Upper lobe of left lung (tissue), 6 donors: ENCODE results near the gene OSBPL3. TPM values are rescaled to one million over a fixed set of nuclear protein-coding genes. Genes with fewer than 3 reads are reported as not detected.

ENCODE experiments used
- ATAC-seq, 2 donors: fragments of 200-7000 bp; cut with Tn5 transposase; one replicate each; pipeline ENCODE4 v1.9.1; 2022; ENCODE audit warnings: mild to moderate bottlenecking in 2 of 2, moderate library complexity in 2 of 2; ENCODE audit not compliant: low FRiP score in 2 of 2
- DNase-seq, 2 donors: peaks; one replicate each; pipeline ENCODE4 v3.0.0-alpha.2; 2019 to 2020
- H3K27ac ChIP-seq, 4 donors: fragments of 200-600 bp; sonication (generic); one replicate each; pipeline ENCODE4 v1.5.1; 2016 to 2019
- H3K27me3 ChIP-seq, 4 donors: fragments of 200-600 bp; sonication (generic); one replicate each; pipeline ENCODE4 v1.5.1; 2017 to 2019
- H3K36me3 ChIP-seq, 4 donors: fragments of 200-600 bp; sonication (generic); one replicate each; pipeline ENCODE4 v1.5.1; 2016 to 2019
- H3K4me1 ChIP-seq, 4 donors: fragments of 200-600 bp; sonication (generic); one replicate each; pipeline ENCODE4 v1.5.1; 2018 to 2019
- H3K4me3 ChIP-seq, 4 donors: fragments of 200-600 bp; sonication (generic); one replicate each; pipeline ENCODE4 v1.5.1; 2017 to 2019; ENCODE audit warnings: mild to moderate bottlenecking in 2 of 4, moderate library complexity in 1 of 4
- H3K9me3 ChIP-seq, 4 donors: fragments of 200-600 bp; sonication (generic); one replicate each; pipeline ENCODE4 v1.5.1; 2018 to 2019
- CTCF ChIP-seq, 6 experiments: fragments of 450-650 bp in 4 of 6; fragments of 200-600 bp in 2 of 6; sonication (generic) in 2 of 6; IDR thresholded peaks; one replicate each; pipeline ENCODE4 v1.5.1; 2016 to 2019; ENCODE audit warnings: antibody characterized with exemption in 6 of 6
- EP300 ChIP-seq, 4 donors: sonication (generic); formaldehyde crosslinking; IDR thresholded peaks; one replicate each; pipeline ENCODE4 v1.5.1; 2017; ENCODE audit warnings: antibody characterized with exemption in 4 of 4, control low read depth in 2 of 4
- POLR2A ChIP-seq, 4 donors: fragments of 450-650 bp; IDR thresholded peaks; one replicate each; pipeline ENCODE4 v1.5.1; 2016 to 2017; ENCODE audit warnings: antibody characterized with exemption in 4 of 4, mild to moderate bottlenecking in 2 of 4
- POLR2AphosphoS5 ChIP-seq, 2 donors: sonication (generic); formaldehyde crosslinking; IDR thresholded peaks; one replicate each; pipeline ENCODE4 v1.5.1; 2017; ENCODE audit warnings: antibody characterized with exemption in 2 of 2
- WGBS, 2 donors: methylation state at CpG; one replicate each; pipeline ENCODE4 v1.1.5; 2017 to 2018; 5-methylcytosine and 5-hydroxymethylcytosine counted together
- total RNA-seq, 6 donors: library from RNA; depleted of rRNA in 4 of 6; stranded (reverse); fragments of >200 nt in 4 of 6; gene quantifications; one replicate each; pipeline versions ENCODE4 v1.1.0 to v1.2.1, GENCODE V29; 2016 to 2021
- donor health status: DM: no; HTN: no; CAD: no; lungs with moderate emphysema.
- donor health status: DM: no; HTN: yes; CAD: no; lungs with severe emphysema.

OSBPL3 gene
- total RNA-seq, 6 donors from 2014 or later, result 17.5 to 55.5 (median 21.7) TPM

- peaks cover 0 to 7% (median 4%) of the 10 kb centered on the region in 4 donors for H3K4me1 ChIP-seq
- no peaks in the 10 kb centered on the region for H3K9me3 ChIP-seq
- H3K27ac ChIP-seq, result no peak overlapping the region
- no peak overlapping the region for H3K4me3 ChIP-seq
- ATAC-seq, result no peak
- no peak for DNase-seq
- H3K27me3 ChIP-seq, result no peaks in the 10 kb centered on the region
- 44 to 46% methylated on average over 1 of the region's 1 CpG for WGBS, 2 donors
- TF ChIP-seq POLR2AphosphoS5 (IDR thresholded peaks at IDR 0.05) (no peak), EP300 (IDR thresholded peaks at IDR 0.05) (no peak), POLR2A (IDR thresholded peaks at IDR 0.05) (no peak), CTCF (IDR thresholded peaks at IDR 0.05) (no peak)
- no peaks in the 10 kb centered on the region for H3K36me3 ChIP-seq
Observed at GRCh38 chr7:24914465-24914859, 65.5 kb downstream of the OSBPL3 start.

GRCh38 chr7:24913801-24914464 is 66.0 kb downstream of the OSBPL3 start:
- TF ChIP-seq EP300 (IDR thresholded peaks at IDR 0.05) (no peak), CTCF (IDR thresholded peaks at IDR 0.05) (no peak), POLR2A (IDR thresholded peaks at IDR 0.05) (no peak), POLR2AphosphoS5 (IDR thresholded peaks at IDR 0.05) (no peak)
- no peak for DNase-seq
- Histone ChIP-seq H3K9me3 (no peaks in the 10 kb centered on the region), H3K4me1 (peaks cover 0 to 7% (median 4%) of the 10 kb centered on the region in 4 donors), H3K27ac (no peak overlapping the region), H3K27me3 (no peaks in the 10 kb centered on the region), H3K36me3 (no peaks in the 10 kb centered on the region), H3K4me3 (no peak overlapping the region)
- no peak for ATAC-seq
- WGBS, 2 donors, result 83 to 84% methylated on average over 4 of the region's 4 CpGs

- no peaks in the 10 kb centered on the region for H3K9me3 ChIP-seq
- 84 to 88% methylated on average over 8 of the region's 8 CpGs for WGBS, 2 donors
- ATAC-seq (no peak), DNase-seq (no peak)
- H3K36me3 ChIP-seq, result no peaks in the 10 kb centered on the region
- TF ChIP-seq POLR2A (IDR thresholded peaks at IDR 0.05) (no peak), EP300 (IDR thresholded peaks at IDR 0.05) (no peak), POLR2AphosphoS5 (IDR thresholded peaks at IDR 0.05) (no peak), CTCF (IDR thresholded peaks at IDR 0.05) (no peak)
- H3K27ac ChIP-seq, result no peak overlapping the region
- H3K4me1 ChIP-seq, result peaks cover 0 to 7% (median 4%) of the 10 kb centered on the region in 4 donors
- H3K4me3 ChIP-seq, result no peak overlapping the region
- no peaks in the 10 kb centered on the region for H3K27me3 ChIP-seq
Observed at GRCh38 chr7:24912874-24913514, 67.0 kb downstream of the OSBPL3 start.

- no peaks in the 10 kb centered on the region for H3K36me3 ChIP-seq
- H3K9me3 ChIP-seq, result no peaks in the 10 kb centered on the region
- WGBS, 2 donors, result 75 to 90% methylated on average over 4 of the region's 4 CpGs
- TF ChIP-seq POLR2A (IDR thresholded peaks at IDR 0.05) (no peak), CTCF (IDR thresholded peaks at IDR 0.05) (no peak), EP300 (IDR thresholded peaks at IDR 0.05) (no peak), POLR2AphosphoS5 (IDR thresholded peaks at IDR 0.05) (no peak)
- ATAC-seq, result no peak
- H3K27me3 ChIP-seq, result no peaks in the 10 kb centered on the region
- no peak overlapping the region for H3K27ac ChIP-seq
- no peak overlapping the region for H3K4me3 ChIP-seq
- no peak for DNase-seq
- peaks cover 0 to 7% (median 2%) of the 10 kb centered on the region in 4 donors for H3K4me1 ChIP-seq
Observed at GRCh38 chr7:24912424-24912823, 67.6 kb downstream of the OSBPL3 start.
